Suprapubic skin (tissue), 4 donors: ENCODE measurements around the gene WNT8B. TPM values are rescaled to one million over a fixed set of nuclear protein-coding genes. Genes with fewer than 3 reads are reported as not detected.
A peak's percentile ranks its signal among the peaks of the same experiment; 100 is the strongest.

Source experiments
- DNase-seq, 2 donors: peaks; one replicate each; pipeline ENCODE4 v3.0.0-alpha.2; 2019; ENCODE audit warnings: low spot score in 2 of 2
- H3K27ac ChIP-seq: fragments of 200-600 bp; sonication (generic); one replicate; pipeline ENCODE4 v1.5.1; 2019
- H3K27me3 ChIP-seq: fragments of 200-600 bp; sonication (generic); one replicate; pipeline ENCODE4 v1.5.1; 2019
- H3K36me3 ChIP-seq: fragments of 200-600 bp; sonication (generic); one replicate; pipeline ENCODE4 v1.5.1; 2019
- H3K4me1 ChIP-seq: fragments of 200-600 bp; sonication (generic); one replicate; pipeline ENCODE4 v1.5.1; 2019
- H3K4me3 ChIP-seq: fragments of 200-600 bp; sonication (generic); one replicate; pipeline ENCODE4 v1.5.1; 2019; ENCODE audit warnings: mild to moderate bottlenecking
- H3K9me3 ChIP-seq: fragments of 200-600 bp; sonication (generic); one replicate; pipeline ENCODE4 v1.5.1; 2019
- EP300 ChIP-seq: sonication (generic); formaldehyde crosslinking; IDR thresholded peaks from one replicate; pipeline ENCODE4 v1.6.1; 2017; ENCODE audit warnings: antibody characterized with exemption
- POLR2A ChIP-seq, 2 donors: fragments of 450-650 bp; IDR thresholded peaks; one replicate each; pipeline ENCODE4 v1.6.1; 2017; ENCODE audit warnings: antibody characterized with exemption in 2 of 2, mild to moderate bottlenecking in 2 of 2, moderate library complexity in 2 of 2
- POLR2AphosphoS5 ChIP-seq, 3 donors: sonication (generic); formaldehyde crosslinking; IDR thresholded peaks; one replicate each; pipeline ENCODE4 v1.6.1; 2017; ENCODE audit warnings: antibody characterized with exemption in 3 of 3
- WGBS: methylation state at CpG from one replicate; pipeline ENCODE4 v1.1.5; 2018; 5-methylcytosine and 5-hydroxymethylcytosine counted together
- total RNA-seq, 4 donors: library from RNA; depleted of rRNA; stranded (reverse); fragments of >200 nt; gene quantifications; one replicate each; pipeline ENCODE4 v1.1.0, GENCODE V29; 2016
- TF ChIP-seq, protein P1 (sequence below), 2 donors: fragments of 200-600 bp in 1 of 2; fragments of 450-650 bp in 1 of 2; sonication (generic) in 1 of 2; IDR thresholded peaks; one replicate each; pipeline ENCODE4 v1.5.1; 2016 to 2019; ENCODE audit warnings: antibody characterized with exemption in 2 of 2, mild to moderate bottlenecking in 1 of 2, moderate library complexity in 1 of 2

Gene WNT8B
- total RNA-seq, 4 donors from 2014 or later = 0.34 TPM; not detected in 3

DNA sequence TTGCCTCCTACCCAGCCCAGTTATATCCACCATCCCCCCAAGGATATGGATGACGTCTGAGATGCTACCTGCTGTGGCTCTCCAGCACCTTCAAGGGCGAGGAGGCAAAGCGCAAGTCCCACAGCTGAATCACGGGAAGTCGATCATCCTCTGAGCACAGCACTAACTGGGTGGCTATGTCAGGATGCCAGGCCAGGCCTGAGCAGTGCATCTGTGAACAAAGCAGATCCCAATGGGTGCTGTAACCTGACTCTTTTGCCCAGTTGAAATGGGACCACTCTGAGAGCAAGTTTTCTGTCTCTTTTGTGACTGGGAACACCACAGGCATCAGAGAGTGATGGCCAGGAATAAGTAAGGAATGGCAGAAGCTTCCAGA is 44.5 kb downstream of the WNT8B start:
- 83% methylated on average over 1 of the region's 5 CpGs for WGBS

DNA sequence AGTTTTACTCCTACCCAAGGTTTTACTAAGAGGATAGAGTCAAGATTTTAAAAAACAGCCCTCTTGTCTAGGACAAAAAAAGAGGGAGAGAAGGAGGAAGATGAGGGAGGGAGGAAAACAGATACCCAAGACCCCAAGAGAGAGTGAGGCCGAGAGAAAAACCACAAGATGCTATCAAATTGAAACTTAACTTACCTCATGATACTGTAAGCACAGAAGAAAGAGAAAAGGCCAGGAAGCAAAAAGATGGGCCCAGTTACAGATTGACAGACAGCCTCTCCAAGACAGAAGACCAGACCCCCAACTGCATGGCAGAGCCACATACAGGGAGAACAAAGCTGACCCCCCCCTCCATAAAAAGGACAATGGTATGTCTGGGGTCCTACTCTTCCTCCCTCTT is 45.5 kb downstream of the WNT8B start:
- 78% methylated on average over 1 of the region's 1 CpG for WGBS
- H3K36me3 ChIP-seq = peaks cover 29% of the 10 kb centered on the region

More for the DNA sequence above, 44.5 kb downstream of the WNT8B start:
- no peak for TF ChIP-seq POLR2AphosphoS5 (IDR thresholded peaks at IDR 0.05)
- no peak for TF ChIP-seq POLR2A (IDR thresholded peaks at IDR 0.05)
- TF ChIP-seq, protein P1, sequence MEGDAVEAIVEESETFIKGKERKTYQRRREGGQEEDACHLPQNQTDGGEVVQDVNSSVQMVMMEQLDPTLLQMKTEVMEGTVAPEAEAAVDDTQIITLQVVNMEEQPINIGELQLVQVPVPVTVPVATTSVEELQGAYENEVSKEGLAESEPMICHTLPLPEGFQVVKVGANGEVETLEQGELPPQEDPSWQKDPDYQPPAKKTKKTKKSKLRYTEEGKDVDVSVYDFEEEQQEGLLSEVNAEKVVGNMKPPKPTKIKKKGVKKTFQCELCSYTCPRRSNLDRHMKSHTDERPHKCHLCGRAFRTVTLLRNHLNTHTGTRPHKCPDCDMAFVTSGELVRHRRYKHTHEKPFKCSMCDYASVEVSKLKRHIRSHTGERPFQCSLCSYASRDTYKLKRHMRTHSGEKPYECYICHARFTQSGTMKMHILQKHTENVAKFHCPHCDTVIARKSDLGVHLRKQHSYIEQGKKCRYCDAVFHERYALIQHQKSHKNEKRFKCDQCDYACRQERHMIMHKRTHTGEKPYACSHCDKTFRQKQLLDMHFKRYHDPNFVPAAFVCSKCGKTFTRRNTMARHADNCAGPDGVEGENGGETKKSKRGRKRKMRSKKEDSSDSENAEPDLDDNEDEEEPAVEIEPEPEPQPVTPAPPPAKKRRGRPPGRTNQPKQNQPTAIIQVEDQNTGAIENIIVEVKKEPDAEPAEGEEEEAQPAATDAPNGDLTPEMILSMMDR (IDR thresholded peaks at IDR 0.05) = no peak
- TF ChIP-seq EP300 = no peak
- no peak for DNase-seq
- Histone ChIP-seq H3K27me3 (no peaks in the 10 kb centered on the region), H3K27ac (no peak overlapping the region), H3K4me1 (no peaks in the 10 kb centered on the region), H3K36me3 (peaks cover 30% of the 10 kb centered on the region), H3K4me3 (no peak overlapping the region), H3K9me3 (no peaks in the 10 kb centered on the region)

DNA sequence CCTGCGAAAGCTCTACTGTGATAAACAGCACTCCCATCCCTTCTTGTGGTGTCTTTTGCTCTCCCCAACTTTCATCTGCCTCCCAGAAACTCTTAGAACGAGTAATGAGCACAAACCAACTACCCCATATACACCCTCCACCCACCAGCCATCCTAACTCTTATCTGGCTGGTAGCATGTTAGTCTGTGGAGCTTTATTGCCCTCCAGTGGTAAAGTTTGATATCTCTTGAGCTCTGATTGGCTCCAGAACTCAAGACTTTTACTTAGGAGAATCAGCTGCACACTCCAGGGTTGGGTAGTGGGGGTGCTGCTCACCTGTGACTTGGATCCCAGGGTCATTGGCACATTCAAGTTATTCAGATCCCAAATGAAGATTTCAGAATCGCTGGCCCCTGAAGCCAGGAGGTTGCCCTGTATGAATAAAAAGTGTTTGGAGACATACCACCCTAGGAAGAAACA is 45.9 kb downstream of the WNT8B start:
- TF ChIP-seq POLR2A (IDR thresholded peaks at IDR 0.05) (no peak), EP300 (no peak)
- TF ChIP-seq, protein P1 (IDR thresholded peaks at IDR 0.05) = peak in 1 of 2 donors; percentile 35
- Histone ChIP-seq H3K27ac (no peak overlapping the region), H3K36me3 (peaks cover 29% of the 10 kb centered on the region), H3K27me3 (no peaks in the 10 kb centered on the region), H3K4me1 (no peaks in the 10 kb centered on the region), H3K9me3 (no peaks in the 10 kb centered on the region), H3K4me3 (no peak overlapping the region)
- no peak for DNase-seq
- WGBS = 57% methylated on average over 3 of the region's 3 CpGs

More for the DNA sequence above, 45.5 kb downstream of the WNT8B start:
- no peak for DNase-seq
- H3K4me3 ChIP-seq = no peak overlapping the region
- H3K27me3 ChIP-seq = no peaks in the 10 kb centered on the region
- H3K27ac ChIP-seq = no peak overlapping the region
- H3K9me3 ChIP-seq = no peaks in the 10 kb centered on the region
- no peaks in the 10 kb centered on the region for H3K4me1 ChIP-seq
- no peak for TF ChIP-seq EP300
- TF ChIP-seq, protein P1 (IDR thresholded peaks at IDR 0.05) = no peak
- no peak for TF ChIP-seq POLR2AphosphoS5 (IDR thresholded peaks at IDR 0.05)
- no peak for TF ChIP-seq POLR2A (IDR thresholded peaks at IDR 0.05)

DNA sequence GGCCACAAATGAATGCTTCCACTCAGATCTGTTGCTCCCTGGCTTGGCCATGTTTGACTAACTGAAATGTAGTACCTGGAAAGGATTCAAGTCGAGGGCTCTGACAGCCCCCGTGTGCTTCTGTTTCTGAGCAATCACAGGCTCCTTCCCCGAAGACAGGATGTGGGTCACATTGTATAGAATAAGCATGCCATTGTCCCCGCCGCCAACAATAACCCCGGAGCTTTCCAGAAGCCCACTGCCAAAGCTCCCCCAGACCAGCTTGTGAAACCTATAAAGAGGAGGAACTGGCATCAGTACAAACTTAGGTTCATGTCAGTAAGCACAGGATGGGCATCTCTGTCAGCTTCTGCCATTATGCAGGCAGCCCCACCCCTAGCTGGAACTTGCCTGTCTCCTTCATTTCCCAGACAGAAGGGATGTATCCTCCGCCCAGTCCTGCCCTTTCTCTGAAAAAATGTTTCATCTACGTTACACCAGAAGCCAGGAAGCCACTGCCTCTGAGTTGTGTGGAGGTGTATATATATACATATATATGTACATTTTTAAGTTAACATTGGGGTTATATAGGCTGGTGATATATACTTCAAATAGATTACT is 46.5 kb downstream of the WNT8B start:
- H3K27me3 ChIP-seq = no peaks in the 10 kb centered on the region
- TF ChIP-seq, protein P1 (IDR thresholded peaks at IDR 0.05) = no peak
- TF ChIP-seq POLR2AphosphoS5 (IDR thresholded peaks at IDR 0.05) (no peak), EP300 (no peak), POLR2A (IDR thresholded peaks at IDR 0.05) (no peak)
- H3K36me3 ChIP-seq = peaks cover 29% of the 10 kb centered on the region
- WGBS = 59% methylated on average over 8 of the region's 8 CpGs
- no peak for DNase-seq
- no peaks in the 10 kb centered on the region for H3K4me1 ChIP-seq
- no peak overlapping the region for H3K4me3 ChIP-seq
- H3K27ac ChIP-seq = no peak overlapping the region
- H3K9me3 ChIP-seq = no peaks in the 10 kb centered on the region

DNA sequence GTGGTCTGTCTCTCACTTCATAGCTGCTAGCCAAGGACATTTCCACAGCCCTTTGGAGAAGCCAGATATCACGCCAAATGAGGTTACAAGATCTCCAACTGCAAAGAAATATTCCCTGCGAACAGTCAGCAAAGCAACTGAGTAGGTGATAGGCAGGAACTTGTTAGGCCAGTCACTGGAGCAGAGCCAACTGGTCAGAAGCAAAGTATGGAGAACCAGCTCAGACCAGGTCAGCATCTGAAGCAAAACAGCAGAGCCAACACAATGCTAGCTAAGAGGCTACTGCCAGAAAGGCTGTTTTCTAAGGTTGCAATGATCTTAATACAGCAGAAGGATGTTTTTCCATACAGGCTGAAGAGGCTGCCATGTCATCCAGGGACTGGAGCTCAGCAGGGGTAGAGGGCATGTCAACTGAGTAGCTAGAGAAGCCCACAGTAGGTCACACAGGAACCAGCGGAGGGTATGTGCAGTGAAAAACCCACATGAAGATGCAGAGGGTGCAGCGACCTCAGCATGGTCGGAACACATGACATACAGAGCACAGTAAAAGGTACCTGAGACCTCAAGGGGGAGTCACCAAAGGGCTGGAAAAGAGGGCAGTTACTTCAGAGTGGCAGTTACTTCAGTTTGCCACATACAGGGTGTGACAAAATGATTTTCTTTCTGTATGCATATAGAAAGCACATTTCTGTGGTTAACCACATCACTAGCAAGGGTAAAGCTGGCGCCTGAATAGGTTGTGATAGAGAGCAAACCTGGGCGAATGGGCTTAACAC is 47.9 kb downstream of the WNT8B start:
- Histone ChIP-seq H3K27me3 (no peaks in the 10 kb centered on the region), H3K4me1 (no peaks in the 10 kb centered on the region), H3K4me3 (no peak overlapping the region), H3K9me3 (no peaks in the 10 kb centered on the region), H3K36me3 (peaks cover 22% of the 10 kb centered on the region), H3K27ac (no peak overlapping the region)
- TF ChIP-seq POLR2A (IDR thresholded peaks at IDR 0.05) = no peak
- TF ChIP-seq EP300 = no peak
- TF ChIP-seq, protein P1 (IDR thresholded peaks at IDR 0.05) = no peak
- no peak for TF ChIP-seq POLR2AphosphoS5 (IDR thresholded peaks at IDR 0.05)
- WGBS = 81% methylated on average over 7 of the region's 7 CpGs
- no peak for DNase-seq
